Peyer's patch (tissue), 4 donors: Measurements from ENCODE around the gene DLGAP1.

ENCODE experiments used
- POLR2A ChIP-seq, 2 donors: fragments of 450-650 bp; IDR thresholded peaks; one replicate each; pipeline ENCODE4 v1.5.1; 2017; ENCODE audit warnings: antibody characterized with exemption in 2 of 2, mild to moderate bottlenecking in 2 of 2, moderate library complexity in 2 of 2
- TF ChIP-seq, protein P1 (sequence below), 6 experiments: fragments of 450-650 bp in 4 of 6; fragments of 200-600 bp in 2 of 6; sonication (generic) in 1 of 6; IDR thresholded peaks; one replicate each; pipeline ENCODE4 v1.5.1; 2017 to 2019; ENCODE audit warnings: antibody characterized with exemption in 6 of 6, mild to moderate bottlenecking in 3 of 6, moderate library complexity in 1 of 6

DNA sequence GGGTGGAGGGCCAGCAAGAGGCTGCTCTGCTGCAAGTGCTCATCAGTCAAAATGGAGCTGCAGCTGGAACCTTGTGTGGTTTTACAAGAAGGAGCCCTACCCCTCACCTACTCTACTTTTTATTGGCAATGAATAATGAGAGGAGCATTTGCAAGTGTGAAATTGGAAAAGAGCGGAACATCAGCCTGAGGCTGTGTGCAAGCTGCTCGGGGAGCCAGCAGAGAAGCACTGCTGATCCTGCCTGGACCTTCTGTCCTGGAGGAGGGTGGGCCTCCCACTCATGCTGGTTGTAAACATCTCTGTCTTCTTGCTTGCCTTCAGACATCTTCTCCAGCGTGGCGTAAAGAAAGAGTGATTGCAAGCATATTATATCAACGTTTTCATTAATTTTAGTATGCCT is 256.2 kb downstream of the DLGAP1 start:
- no peak for TF ChIP-seq POLR2A (IDR thresholded peaks at IDR 0.05)
- TF ChIP-seq, protein P1, sequence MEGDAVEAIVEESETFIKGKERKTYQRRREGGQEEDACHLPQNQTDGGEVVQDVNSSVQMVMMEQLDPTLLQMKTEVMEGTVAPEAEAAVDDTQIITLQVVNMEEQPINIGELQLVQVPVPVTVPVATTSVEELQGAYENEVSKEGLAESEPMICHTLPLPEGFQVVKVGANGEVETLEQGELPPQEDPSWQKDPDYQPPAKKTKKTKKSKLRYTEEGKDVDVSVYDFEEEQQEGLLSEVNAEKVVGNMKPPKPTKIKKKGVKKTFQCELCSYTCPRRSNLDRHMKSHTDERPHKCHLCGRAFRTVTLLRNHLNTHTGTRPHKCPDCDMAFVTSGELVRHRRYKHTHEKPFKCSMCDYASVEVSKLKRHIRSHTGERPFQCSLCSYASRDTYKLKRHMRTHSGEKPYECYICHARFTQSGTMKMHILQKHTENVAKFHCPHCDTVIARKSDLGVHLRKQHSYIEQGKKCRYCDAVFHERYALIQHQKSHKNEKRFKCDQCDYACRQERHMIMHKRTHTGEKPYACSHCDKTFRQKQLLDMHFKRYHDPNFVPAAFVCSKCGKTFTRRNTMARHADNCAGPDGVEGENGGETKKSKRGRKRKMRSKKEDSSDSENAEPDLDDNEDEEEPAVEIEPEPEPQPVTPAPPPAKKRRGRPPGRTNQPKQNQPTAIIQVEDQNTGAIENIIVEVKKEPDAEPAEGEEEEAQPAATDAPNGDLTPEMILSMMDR (IDR thresholded peaks at IDR 0.05), result no peak
